GM18907 (cell line): ENCODE data around the gene CCSAP.
"Not testable (repeated sequence)": the region's sequence is repeated elsewhere in the genome, so short reads cannot be mapped to it uniquely, and the experiment has no call there.

ENCODE experiments used
- ATAC-seq: cut with Tn5 transposase; IDR thresholded peaks from one replicate; pipeline ENCODE4 v1.9.1; 2021; ENCODE audit warnings: mild to moderate bottlenecking, moderate library complexity; ENCODE audit not compliant: unreplicated experiment

CCSAP gene

DNA sequence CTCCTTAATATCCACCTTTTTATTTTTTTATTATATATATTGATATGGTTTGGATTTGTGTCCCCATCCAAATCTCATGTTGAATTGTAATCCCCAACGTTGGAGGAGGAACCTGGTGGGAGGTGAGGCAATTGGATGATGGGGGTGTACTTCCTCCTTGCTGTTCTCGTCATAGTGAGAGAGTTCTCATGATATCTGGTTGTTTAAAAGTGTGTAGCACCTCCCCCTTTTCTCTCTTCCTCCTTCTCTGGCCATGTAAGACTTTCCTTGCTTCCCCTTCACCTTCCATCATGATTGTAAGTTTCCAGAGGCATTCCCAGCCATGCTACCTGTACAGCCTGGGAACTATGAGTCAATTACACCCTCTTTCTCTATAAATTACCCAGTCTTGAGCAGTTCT, 22.7 kb upstream of the CCSAP start:
- ATAC-seq: no peak

DNA sequence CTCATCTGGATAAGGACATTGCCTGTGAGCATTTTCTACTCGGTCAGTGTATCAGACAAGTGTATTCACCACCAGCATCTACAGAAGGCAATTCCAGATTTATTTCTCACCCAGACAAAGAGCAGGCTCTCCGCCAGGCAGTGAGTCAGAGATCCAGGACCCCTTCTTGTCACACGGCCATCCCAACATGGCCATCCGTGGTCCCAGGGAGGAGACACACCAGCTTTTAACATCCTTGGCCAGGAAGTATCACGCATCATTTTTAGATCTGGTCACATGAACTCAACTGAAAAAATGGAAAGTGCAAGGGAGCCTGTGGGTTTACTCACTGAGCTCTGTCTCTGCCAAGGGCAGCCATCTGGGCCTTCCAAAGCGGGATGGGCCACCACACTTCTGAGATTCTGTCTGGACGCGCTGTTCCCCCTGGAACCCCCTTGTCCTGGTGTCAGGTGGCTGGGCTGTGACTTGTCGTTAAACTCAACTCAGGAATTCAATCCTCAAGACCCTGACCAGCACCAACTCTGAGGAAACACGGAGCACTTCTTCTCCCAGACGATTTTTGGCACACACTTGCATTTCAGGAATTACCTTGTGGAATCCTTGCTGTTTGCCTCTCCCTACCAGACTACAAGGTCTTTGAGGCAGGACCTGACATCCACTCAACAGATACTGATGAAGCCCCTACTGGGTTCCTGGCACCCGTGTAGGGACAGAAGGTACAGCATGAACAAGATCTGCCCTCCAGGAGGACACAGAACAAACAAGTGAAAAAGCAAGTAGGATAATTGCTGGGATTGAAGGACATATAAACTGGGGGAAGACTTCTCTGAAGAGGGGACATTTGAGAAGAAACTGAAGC, 21.6 kb upstream of the CCSAP start:
- ATAC-seq: no peak

DNA sequence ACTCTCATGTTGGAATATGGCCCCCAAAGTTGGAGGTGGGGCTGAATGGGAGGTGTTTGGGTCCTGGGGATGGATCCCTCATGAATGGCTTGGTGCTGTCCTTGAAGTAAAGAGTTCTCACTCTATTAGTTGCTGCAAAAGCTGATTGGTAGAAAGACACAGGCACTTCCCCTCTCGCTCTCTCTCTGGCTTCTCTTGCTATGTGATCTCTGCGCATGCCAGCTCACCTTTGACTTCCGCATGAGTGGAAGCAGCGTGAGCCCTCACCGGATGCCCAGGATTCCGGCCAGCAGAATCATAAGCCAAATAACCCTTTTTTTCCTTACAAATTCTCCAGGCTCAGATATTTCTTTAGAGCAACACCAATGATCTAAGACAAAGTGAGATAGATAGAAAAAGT, 20.9 kb upstream of the CCSAP start:
- no peak for ATAC-seq

DNA sequence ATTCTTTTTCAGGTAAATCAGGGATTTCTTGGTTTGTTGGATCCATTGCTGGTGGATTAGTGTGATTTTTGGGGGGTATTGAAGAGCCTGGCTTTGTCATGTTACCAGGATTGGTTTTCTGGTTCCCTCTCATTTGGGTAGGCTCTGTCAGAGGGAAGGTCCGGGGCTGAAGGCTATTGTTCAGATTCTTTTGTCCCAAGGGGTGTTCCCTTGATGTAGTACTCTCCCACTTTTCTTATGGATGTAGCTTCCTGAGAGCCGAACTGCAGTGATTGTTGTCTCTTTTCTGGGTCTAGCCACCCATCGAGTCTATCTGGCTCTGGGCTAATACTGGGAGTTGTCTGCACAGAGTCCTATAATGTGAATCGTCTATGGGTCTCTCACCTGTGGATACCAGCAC, 17.6 kb upstream of the CCSAP start:
- ATAC-seq: no peak

DNA sequence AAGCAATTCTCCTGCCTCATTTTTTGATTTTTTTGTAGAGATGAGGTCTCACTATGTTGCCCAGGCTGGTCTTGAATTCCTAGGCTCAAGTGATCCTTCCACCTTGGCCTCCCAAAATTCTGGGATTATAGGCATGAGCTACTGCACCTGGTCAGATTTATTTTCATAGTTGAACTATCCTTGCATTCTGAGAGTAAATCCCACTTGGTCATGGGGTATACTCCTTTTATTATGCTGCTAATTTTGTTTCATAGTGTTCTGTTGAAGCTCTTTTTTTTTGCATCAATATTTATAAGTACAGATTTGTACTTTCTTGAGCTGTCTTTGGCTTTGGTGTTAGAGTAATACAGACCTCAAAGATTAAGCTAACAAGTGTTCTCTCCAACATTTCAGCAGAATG, 12.8 kb upstream of the CCSAP start:
- ATAC-seq: no peak

DNA sequence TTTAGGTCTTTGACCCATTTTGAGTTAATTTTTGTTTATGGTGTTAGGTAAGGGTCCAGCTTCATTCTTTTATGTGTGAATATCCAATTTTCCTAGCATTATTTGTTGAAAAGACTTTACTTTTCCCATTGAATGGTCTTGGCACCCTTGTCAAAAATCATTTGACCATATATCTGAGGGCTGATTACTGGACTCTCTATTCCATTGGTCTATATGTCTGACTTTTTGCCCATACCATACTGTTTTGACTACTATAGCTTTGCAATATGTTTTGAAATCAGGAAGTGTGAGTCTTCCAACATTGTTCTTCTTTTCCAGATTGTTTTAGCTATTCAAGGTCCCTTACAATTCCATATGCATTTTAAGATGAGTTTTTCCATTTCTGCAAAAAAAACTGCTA, 11.4 kb upstream of the CCSAP start:
- no peak for ATAC-seq

DNA sequence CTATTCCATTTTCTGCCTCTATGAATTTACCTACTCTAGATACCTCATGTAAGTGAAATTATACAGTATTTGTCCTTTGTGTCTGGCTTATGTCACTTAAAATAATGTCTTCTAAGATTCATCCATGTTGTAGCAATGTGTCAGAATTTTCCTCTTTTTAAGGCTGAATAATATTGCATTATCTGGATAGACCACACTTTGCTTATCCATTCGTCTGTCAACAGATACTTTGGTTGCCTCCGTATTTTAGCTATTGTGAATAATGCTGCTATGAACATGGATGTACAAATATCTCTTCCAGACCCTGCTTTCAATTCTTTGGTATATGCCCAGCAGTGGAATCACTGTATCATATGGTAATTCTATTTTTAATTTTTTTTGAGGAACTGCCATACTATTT, 10.1 kb upstream of the CCSAP start:
- no peak for ATAC-seq

DNA sequence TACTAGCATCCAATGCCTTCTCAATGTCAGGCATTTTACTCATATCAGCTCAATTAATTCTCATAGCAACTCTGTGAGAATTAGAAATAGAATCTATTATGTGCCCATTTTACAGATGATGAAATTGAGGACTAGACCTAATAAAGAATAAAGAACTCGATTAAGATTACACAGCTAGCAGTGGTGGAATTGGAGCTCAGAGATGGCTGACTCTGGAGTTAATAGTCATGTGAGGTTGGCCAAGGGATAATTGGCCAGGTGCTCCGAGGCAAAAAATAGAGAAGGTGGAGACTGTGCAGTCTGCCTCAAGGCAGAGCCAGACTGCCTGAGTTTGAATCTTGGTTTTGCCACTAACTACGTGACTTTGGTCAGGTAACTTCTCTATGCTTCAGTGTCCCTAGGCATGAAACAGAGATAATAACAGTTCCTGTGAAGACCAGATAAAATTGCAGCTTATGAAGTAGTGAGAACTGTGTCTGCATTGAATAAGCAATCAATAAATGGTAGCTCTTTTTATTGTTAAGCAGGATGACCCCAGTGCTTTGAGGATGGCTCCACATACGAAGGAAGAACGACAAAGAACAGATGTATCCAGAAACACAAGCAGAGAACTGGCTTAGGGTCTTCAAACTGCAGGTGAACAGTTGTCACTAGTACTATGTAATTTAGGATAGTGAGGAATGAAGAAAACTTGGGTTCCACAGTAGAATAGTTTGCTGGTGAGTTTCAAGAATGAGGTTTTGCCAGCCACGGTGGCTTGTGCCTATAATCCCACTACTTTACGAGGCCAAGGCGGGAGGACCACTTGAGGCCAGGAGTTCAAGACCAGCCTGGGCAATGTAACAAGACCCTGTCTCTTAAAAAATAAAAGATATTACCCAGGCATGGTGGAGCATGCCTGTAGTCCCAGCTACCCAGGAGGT, 6.9 kb upstream of the CCSAP start:
- no peak for ATAC-seq

DNA sequence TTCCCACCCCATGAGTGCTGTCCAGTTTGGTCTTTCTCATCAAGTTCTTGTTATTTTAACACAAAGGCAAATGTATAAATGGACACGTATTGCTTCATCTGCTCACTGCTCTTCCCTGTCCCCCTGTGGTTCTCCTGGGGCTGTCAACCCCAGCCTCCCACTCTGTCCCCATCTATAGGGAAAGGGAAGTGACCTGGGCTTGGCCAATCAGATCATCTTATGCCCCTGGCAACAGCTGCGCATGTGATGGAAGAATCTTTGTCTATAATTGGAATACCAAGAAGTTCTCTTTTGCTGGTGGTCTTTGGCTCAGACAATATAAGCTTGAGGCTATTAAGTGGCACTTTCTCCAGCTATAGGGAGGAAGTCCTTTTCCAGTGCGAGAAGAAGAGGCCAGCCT, 4.7 kb upstream of the CCSAP start:
- no peak for ATAC-seq

DNA sequence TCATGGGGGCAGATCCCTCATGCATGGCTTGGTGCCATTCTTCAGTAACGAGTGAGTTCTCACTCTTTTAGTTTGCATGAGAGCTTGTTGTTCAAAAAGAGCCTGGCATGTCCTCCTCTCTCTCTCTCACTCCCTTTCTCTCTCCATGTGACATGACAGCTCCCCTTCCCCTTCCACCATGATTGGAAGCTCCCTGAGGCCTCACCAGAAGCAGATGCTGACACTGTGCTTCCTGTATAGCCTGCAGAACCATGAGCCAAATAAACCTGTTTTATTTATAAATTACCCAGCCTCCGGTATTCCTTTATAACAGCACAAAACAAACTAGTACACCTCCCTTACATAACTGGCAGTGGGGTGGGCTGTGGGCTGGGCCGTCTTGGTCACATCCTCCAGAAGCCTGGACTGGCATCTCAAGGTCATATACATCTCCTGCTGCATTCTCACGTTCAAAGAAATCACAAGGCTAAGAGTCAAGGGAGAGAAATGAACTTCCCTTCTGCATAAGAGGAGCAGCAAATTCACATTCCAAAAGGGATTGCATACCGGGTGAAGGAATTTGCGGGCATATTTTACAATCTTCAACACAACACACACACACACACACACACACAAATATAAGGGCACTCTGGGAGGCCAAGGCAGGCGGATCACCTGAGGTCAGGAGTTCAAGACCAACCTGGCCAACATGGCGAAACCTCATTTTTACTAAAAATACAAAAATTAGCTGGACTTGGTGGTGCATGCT, 2.3 kb upstream of the CCSAP start:
- no peak for ATAC-seq

DNA sequence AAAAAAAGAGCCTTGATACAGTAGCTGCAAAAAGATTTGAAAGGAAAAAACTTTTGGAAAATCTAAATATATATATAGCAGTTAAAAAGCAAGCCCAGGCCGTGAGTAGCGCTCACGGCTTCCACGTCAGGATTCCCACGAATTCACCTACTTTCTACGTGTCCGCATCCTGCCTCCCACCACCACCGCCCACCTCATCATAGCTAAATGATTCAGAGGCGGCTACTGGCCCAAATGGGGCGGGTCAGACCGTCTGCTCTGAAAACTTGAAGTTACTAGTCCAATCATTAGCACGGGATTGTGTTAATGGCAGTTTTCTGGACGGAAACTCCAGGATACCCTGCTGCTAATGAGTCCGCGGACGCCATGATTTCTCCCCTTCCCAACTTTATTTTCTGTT, 1.3 kb upstream of the CCSAP start:
- ATAC-seq: no peak

DNA sequence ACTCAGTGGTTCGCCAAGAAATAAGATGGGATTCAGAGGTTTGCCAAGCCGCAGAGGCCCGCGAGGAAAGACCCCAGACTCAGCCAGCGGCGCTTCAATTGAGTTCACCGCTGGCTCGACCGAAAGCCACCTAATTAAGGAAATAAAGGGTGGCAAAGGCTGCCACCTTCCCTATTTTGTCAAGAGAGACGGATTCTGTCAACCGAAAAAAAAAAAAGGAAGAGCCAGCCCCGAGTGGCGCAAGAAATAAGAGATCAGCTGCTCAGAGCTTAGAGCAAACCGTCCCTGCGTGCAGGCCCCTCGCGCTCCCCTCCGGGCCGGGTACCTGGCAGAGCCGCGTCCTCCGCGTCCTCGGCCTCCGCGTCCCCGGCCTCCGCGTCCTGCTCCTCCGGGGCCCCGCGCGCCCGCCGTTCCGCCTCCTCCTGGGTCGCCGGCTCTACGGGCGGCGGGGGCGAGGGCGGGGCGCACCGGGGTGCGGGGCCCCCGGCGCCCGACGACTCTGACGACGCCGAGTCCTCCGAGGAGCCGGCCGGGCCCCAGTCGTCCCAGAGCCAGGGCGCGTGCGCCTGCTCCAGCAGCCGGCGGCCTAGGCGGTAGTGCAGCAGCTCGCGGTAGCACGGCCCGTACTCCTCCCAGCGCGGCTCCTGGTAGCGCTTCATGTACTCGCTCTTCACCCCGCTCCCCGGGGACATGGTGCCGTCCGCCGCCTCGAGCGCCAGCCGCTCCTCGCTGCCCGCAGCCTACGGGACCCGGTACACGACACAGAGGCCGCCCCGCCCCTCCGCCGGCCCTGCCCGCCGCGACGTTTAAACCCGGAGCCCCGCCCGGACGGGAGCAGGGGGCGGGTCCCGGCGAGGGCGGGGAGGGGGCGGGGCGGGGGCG, 832 bp downstream of the CCSAP start:
- peak; percentile 69 for ATAC-seq

DNA sequence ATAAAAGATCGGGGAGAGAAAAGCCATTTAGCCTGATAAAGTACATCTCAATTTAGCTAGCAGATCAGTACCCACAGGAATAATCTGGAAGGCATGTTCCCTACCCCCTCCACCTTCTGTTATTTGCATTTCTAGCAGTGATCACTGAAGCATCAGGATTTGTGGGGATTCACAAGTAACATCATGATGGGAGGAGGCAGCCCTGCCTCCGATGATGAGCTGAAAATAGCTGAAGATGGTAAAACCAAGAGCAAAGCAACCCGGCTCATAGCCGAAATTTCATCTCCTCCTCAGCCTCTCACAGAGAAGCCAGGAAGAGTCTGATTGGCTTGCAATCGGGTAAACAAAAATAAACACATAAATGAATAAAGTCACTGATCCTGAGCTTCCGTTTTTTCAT, 2.4 kb downstream of the CCSAP start:
- ATAC-seq: no peak

DNA sequence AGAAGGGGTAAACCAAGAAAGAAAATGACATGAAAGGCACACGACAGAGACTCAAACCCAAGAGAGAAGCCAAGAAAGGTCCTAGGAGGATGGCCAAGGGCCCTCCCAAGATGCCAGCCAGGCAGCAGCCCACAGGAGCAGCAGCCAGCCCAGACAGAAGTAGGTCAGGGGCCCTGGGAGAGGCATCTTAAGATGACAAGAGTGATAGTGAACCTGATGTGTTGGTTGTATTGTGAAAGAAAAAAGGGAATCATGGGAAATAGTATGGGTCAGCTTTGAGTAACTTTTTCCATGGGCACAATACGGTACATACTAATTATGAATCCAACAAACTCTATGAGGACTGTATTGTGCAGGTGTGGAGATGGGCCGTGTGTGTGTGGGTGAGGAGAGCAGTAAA, 3.3 kb downstream of the CCSAP start:
- no peak for ATAC-seq

DNA sequence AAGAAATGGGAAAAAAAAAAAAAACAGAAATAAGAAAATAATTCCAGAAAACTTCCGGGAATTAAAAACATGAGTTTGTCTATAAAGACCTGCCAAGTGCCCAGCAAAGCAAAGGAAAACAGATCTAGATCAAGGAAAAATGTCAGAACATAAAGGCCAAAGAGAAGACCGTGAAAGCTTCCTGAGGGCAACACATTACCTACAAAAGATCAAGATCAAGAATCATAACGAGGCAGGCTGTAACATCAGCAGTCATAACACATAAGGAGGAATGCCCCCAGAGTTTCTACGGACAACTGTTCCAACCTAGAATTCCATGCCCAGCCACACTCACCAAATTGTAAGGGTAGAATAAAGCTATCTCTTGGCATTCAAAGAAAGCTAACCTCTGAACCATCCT, 3.8 kb downstream of the CCSAP start:
- no peak for ATAC-seq

DNA sequence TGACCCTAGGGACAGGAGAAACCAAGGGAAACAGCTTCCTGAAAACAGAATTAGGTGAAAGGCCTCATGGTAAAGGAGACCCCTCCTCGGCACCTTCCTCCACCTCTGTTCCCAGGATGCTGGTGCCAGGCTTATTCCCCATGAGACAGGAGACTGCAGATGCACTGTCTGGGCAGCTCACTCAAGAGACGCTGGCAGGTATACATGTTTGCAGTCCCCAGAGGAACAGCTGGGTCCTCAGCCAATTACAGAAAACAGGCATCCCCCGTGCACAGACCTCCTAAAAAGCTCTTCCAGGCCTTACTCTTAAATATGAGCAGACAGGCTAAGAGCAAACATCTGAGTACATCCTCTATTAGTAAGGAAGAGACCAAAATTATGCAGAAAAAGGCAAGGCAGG, 6.5 kb downstream of the CCSAP start:
- no peak for ATAC-seq

DNA sequence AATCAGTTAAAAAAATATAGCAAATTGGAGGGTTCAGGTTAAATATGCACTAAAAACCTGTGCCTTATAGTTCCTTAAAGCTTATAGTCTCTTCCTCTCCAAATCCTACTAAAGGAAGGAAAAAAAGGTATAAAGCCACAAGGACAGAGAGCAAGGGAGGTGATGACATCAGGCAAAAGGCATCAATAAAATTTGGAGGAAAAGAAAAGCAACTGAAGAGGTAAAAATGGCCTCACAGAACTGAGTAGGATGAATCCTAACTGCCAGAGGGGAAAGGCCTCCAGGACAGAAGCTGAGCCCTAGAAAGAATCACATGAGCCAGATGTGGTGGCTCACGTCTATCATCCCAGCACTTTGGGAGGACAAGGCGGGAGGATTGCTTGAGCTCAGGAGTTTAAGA, 8.1 kb downstream of the CCSAP start:
- no peak for ATAC-seq

DNA sequence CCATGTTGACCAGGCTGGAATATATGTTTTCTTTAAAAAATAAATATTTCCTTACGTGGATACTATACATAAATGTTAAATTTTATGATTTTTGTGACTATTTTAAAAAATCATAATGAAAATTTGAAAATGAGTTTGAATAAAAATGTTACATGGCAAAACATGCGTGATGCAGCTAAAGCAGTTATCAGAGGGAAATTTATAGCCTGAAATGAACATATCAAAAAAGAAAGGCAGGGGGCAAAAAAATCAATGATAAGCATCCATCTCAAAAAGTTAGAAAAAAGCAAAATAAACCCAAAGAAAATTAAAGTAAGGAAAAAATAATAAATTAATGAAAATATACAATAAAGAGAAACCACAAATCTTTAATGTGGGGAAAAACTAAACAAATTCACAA, 8.6 kb downstream of the CCSAP start:
- no peak for ATAC-seq

DNA sequence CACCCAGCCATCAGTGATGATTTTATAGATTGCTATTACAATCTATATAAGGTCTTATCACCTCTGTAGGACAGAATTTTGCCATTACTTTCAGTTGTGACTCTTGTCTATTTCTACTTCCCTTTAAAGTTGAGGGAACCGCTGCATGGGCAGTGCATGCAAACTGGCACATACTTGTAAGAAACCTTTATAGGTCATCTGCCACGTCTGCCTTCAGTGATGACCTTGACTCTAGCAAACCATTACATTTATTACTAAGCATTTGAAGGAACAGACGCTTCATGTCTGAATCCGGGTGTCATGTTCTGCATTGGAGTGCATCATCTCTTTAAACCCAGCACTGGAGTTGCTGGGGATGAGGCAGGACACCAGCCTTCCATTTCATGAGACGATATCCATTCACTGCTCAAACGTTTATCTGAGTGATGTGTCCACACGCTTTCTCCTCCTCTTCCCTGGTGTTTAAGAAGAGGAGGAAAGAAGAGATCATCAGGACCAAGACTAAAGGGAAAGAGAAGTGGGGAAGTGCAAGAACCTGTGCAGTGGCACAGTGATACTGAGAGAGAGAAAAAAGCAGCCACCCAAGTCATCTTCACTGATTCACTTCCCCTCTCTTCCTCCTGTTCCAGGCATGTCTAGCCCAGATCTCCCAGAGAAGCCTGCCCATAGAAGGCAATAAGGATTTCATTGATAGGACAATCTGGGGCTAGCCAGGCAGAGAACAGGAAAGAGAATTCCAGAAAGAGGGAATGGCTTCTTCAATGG, 14.1 kb downstream of the CCSAP start:
- ATAC-seq: no peak

DNA sequence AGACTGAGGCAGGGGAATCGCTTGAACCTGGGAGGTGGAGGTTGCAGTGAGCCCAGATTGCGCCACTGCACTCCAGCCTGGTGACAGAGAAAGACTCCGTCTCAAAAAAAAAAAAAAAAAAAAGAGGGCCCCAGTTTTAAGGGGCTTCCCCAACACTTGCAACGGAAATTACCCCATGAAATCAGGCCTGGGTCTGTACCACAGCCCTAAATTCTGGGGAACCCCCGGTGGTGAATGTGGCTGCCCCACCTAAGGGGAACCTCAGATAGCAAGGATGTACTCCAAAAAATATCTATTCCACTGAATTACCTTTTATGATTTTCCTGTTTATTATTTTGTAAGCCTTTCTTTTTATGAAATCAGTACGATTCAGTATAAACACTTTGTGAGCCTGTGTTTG, 15.1 kb downstream of the CCSAP start:
- ATAC-seq: not testable (repeated sequence)
